ENCODE results near the gene MDH2.

DNA sequence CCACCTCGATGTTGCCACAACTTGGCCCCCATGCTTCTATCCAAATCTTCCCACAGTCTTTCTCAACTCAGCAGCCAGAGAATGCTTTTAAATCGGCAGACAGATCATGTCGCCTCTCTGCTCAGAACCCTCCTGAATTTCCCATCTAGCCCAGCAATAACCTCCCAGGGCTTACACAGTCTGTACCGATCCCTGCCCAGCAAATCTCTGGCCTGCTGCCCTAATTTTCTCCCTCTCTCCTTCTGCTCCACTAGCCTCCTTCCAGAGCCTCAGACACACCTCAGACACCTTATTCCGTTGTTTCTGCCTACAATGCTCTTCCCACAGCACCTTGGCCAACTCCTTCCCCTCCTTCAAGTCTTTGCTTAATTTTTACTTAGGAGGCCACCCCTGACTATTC is 32.3 kb downstream of the MDH2 start:
- TF ChIP-seq, protein P1, sequence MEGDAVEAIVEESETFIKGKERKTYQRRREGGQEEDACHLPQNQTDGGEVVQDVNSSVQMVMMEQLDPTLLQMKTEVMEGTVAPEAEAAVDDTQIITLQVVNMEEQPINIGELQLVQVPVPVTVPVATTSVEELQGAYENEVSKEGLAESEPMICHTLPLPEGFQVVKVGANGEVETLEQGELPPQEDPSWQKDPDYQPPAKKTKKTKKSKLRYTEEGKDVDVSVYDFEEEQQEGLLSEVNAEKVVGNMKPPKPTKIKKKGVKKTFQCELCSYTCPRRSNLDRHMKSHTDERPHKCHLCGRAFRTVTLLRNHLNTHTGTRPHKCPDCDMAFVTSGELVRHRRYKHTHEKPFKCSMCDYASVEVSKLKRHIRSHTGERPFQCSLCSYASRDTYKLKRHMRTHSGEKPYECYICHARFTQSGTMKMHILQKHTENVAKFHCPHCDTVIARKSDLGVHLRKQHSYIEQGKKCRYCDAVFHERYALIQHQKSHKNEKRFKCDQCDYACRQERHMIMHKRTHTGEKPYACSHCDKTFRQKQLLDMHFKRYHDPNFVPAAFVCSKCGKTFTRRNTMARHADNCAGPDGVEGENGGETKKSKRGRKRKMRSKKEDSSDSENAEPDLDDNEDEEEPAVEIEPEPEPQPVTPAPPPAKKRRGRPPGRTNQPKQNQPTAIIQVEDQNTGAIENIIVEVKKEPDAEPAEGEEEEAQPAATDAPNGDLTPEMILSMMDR (conservative IDR thresholded peaks at IDR 0.05; ENCODE audit: low read length): no peak
- TF ChIP-seq EZH2phosphoT487 (IDR thresholded peaks at IDR 0.05; ENCODE audit: borderline replicate concordance): no peak

Data from Loucy (cell line).